ENCODE data around the gene CEP104. TPM values are rescaled to one million over a fixed set of nuclear protein-coding genes. Genes with fewer than 3 reads are reported as not detected.
A peak's percentile ranks its signal among the peaks of the same experiment; 100 is the strongest.

Gene CEP104
- total and polyA plus RNA-seq, 9 of the 15 experiments (the other 6 are each of a cell fraction or from before 2014, with no cell fraction given) = 11.2 to 63.4 (median 42.6) TPM

DNA sequence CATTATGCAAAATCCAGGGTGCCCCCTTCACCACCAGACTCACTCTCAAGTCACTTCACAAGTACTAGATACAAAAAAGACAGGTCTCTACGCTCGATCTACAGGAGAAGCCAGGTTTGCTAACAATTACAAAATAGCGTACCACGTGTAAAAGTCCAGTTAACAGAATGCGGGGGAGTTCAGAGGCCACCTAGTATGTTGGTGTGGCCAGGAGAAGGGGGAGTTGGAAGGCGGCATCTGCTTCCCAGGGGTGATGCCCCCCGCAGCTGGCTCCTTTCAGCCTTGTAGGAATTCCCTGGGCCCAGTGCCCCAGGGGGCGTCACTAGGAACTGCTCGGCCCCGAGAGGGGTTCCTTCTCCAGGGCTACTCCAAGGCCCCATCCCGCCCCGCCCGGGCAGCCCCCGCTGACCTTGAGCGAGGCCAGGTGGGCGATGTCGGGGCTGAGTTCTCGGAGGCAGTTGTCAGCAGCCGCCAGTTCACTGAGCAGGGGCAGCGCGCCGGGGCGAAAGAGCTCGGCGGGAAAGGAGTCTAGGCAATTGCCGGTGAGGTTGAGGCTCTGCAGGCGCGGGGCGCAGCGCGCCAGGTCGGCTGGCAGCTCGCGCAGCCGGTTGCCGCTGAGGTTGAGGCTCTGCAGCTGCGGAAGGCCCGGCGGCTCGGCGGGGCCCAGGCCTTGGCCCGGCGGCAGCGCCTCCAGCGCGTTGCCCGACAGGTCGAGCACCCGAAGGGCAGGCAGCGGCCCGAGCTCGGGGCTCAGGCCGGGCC is 61.4 kb downstream of the CEP104 start (continued):
- TF ChIP-seq ZNF282 (CRISPR knock-in tag; IDR thresholded peaks at IDR 0.05) = 0 out of 2 replicates have a peak, but pooled peaks have one; percentile 27
- TF ChIP-seq ZNF778 (CRISPR knock-in tag; IDR thresholded peaks at IDR 0.05) = no peak
- 0 out of 2 replicates have a peak, but pooled peaks have one; percentile 55 for TF ChIP-seq MED1 (CRISPR knock-in tag; IDR thresholded peaks at IDR 0.05; ENCODE audit: borderline replicate concordance)
- TF ChIP-seq NR2C2 (CRISPR knock-in tag; IDR thresholded peaks at IDR 0.05) = no peak
- no peak for TF ChIP-seq NR2C2 (tag; IDR thresholded peaks at IDR 0.05)
- TF ChIP-seq CBX3 (IDR thresholded peaks at IDR 0.05; ENCODE audit: borderline replicate concordance in 1 of 2, low read length in 2 of 2) = 0 out of 3 replicates have a peak, but pooled peaks of 1 of the 2 experiments have one; percentile 32
- no peak for TF ChIP-seq ZNF592 (IDR thresholded peaks at IDR 0.05)
- no peak for TF ChIP-seq MCM7 (IDR thresholded peaks at IDR 0.05)
- no peak for TF ChIP-seq BRCA1 (IDR thresholded peaks at IDR 0.05)
- 0 out of 2 replicates have a peak, but pooled peaks have one; percentile 51 for TF ChIP-seq BRCA1 (CRISPR knock-in tag; IDR thresholded peaks at IDR 0.05)
- no peak for TF ChIP-seq ZNF407 (IDR thresholded peaks at IDR 0.05; ENCODE audit: low read depth)
